Gastrocnemius medialis (tissue), 4 donors: Measurements from ENCODE around the gene MFSD2B. TPM values are rescaled to one million over a fixed set of nuclear protein-coding genes. Genes with fewer than 3 reads are reported as not detected.

Experiments used
- ATAC-seq, 2 donors: fragments of 150-250 bp; one replicate each; pipeline ENCODE4 v1.9.1; 2016
- DNase-seq, 2 donors: peaks; one replicate each; pipeline ENCODE4 v3.0.0-alpha.2; 2019
- H3K27ac ChIP-seq, 4 donors: fragments of 200-600 bp; sonication (generic); 1 replicate in 1 of 4; 2 replicates in 3 of 4; pipeline ENCODE4 v1.5.1; 2016 to 2018; ENCODE audit warnings: mild to moderate bottlenecking in 2 of 4, moderate library complexity in 1 of 4
- H3K27me3 ChIP-seq, 3 donors: fragments of 200-600 bp; sonication (generic) in 2 of 3; 1 replicate in 1 of 3; 2 replicates in 2 of 3; pipeline versions ENCODE4 v1.5.1 to v1.6.0; 2016 to 2019; ENCODE audit warnings: mild to moderate bottlenecking in 1 of 3, moderate library complexity in 1 of 3
- H3K36me3 ChIP-seq, 2 donors: fragments of 200-600 bp; sonication (generic) in 1 of 2; one replicate each; pipeline ENCODE4 v1.5.1; 2017 to 2018
- H3K4me1 ChIP-seq, 2 donors: fragments of 200-600 bp; sonication (generic) in 1 of 2; one replicate each; pipeline ENCODE4 v1.5.1; 2016 to 2017; ENCODE audit warnings: mild to moderate bottlenecking in 2 of 2
- H3K4me3 ChIP-seq, 4 donors: fragments of 200-600 bp; sonication (generic) in 3 of 4; 1 replicate in 1 of 4; 2 replicates in 3 of 4; pipeline ENCODE4 v1.5.1; 2016 to 2019; ENCODE audit warnings: mild to moderate bottlenecking in 2 of 4
- H3K9me3 ChIP-seq, 3 donors: fragments of 200-600 bp; sonication (generic) in 2 of 3; 1 replicate in 1 of 3; 2 replicates in 2 of 3; pipeline ENCODE4 v1.5.1; 2016 to 2019
- CTCF ChIP-seq, 5 experiments: fragments of 450-650 bp in 3 of 5; fragments of 200-600 bp in 2 of 5; sonication (generic) in 2 of 5; IDR thresholded peaks in 4 of 5; conservative IDR thresholded peaks in 1 of 5; 1 replicate in 4 of 5; 2 replicates in 1 of 5; pipeline ENCODE4 v1.5.1; 2016 to 2019; ENCODE audit warnings: antibody characterized with exemption in 5 of 5, mild to moderate bottlenecking in 3 of 5, moderate library complexity in 3 of 5
- POLR2A ChIP-seq, 2 donors: fragments of 450-650 bp; IDR thresholded peaks; one replicate each; pipeline ENCODE4 v1.6.1; 2017; ENCODE audit warnings: antibody characterized with exemption in 2 of 2, mild to moderate bottlenecking in 2 of 2, moderate library complexity in 2 of 2
- in situ Hi-C, 4 donors: fragments of 200-750 bp; cut with MboI; loops; one replicate each; pipeline versions ENCODE4 v1.15.0 to v1.8.0; 2017; ENCODE audit warnings: low sequenced_read_pairs in 4 of 4
- intact Hi-C: fragments of 100-400 bp; cut with DNase I; formaldehyde crosslinking; loops from one replicate; pipeline ENCODE4 v1.15.1; 2023; ENCODE audit warnings: low total_unique reads
- total RNA-seq, 4 donors: library from RNA; depleted of rRNA; stranded (reverse); fragments of >200 nt; gene quantifications; one replicate each; pipeline versions ENCODE4 v1.1.0 to v1.2.3, GENCODE V29; 2016

Gene MFSD2B, protein sequence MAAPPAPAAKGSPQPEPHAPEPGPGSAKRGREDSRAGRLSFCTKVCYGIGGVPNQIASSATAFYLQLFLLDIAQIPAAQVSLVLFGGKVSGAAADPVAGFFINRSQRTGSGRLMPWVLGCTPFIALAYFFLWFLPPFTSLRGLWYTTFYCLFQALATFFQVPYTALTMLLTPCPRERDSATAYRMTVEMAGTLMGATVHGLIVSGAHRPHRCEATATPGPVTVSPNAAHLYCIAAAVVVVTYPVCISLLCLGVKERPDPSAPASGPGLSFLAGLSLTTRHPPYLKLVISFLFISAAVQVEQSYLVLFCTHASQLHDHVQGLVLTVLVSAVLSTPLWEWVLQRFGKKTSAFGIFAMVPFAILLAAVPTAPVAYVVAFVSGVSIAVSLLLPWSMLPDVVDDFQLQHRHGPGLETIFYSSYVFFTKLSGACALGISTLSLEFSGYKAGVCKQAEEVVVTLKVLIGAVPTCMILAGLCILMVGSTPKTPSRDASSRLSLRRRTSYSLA
- not detected for total RNA-seq

DNA sequence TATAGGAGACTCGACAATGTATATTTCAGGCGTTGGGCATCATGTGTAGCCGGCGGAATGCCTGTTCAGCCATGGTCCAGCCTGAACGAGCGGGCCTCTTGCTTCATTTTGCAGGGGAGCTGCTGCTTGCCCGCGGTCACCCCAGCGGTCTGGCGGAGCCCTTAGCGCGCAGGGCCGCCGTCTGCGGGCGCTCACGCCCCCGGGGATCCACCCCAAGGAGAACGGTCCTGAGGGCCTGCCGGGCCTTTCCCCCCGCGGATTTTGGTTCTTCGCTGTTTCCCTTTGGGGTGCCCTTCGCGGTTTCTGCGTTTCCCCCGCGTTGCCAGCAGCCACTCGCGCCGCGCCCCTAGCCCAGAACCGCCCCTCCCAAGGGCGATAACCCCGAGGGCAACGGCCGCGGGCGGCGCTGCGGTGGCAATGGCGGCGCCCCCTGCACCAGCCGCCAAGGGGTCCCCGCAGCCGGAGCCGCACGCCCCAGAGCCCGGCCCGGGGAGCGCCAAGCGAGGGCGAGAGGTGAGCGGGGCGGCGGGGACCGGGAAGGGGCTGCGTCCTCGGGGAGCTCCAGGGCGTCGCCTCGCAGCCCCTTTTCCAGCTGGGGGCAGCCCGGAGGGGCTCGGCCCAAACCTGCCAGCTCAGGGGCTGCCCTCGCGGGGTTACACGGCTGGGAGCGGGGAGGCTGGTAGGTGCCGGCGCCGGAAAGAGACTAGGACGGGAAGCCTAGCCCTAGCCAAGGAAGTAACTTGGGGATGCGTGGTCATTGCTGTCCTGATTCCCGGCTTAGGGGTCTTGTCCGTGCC lies at the start of gene MFSD2B:
TSS of gene MFSD2B (plus strand) at position 406 of the 797 bp plus-strand sequence. CDS start at position 418, 12 bp downstream.
- ATAC-seq (no peak), DNase-seq (no peak)
- H3K27me3 ChIP-seq = peaks cover 25 to 30% (median 28%) of the 10 kb centered on the region in 3 donors
- H3K27ac ChIP-seq = no peak within 1 kb of the TSS
- peak within 1 kb of the TSS in 3 of 4 donors; percentile 32 to 49 (median 44) for H3K4me3 ChIP-seq
- peaks cover 4 to 8% of the 10 kb centered on the region in 2 donors for H3K4me1 ChIP-seq
- in situ Hi-C loops = no loop called here
- intact Hi-C loops = no loop called here
- TF ChIP-seq POLR2A (IDR thresholded peaks at IDR 0.05) = no peak
- H3K9me3 ChIP-seq = no peaks in the 10 kb centered on the region
- no peaks in the 10 kb centered on the region for H3K36me3 ChIP-seq

GRCh38 chr2:23967846-23968245 lies 42.0 kb upstream of the MFSD2B start:
- Histone ChIP-seq H3K27ac (no peak overlapping the region), H3K9me3 (no peaks in the 10 kb centered on the region), H3K36me3 (peaks cover 0 to 4% of the 10 kb centered on the region in 2 donors), H3K27me3 (no peaks in the 10 kb centered on the region), H3K4me3 (no peak overlapping the region), H3K4me1 (no peaks in the 10 kb centered on the region)
- ATAC-seq = no peak
- no peak for TF ChIP-seq CTCF (IDR thresholded peaks at IDR 0.05 in 4 of 5, conservative IDR thresholded peaks at IDR 0.05 in 1 of 5)
- TF ChIP-seq POLR2A (IDR thresholded peaks at IDR 0.05) = no peak
- DNase-seq = no peak
- in situ Hi-C loops (no loop called here), intact Hi-C loops (no loop called here)

DNA sequence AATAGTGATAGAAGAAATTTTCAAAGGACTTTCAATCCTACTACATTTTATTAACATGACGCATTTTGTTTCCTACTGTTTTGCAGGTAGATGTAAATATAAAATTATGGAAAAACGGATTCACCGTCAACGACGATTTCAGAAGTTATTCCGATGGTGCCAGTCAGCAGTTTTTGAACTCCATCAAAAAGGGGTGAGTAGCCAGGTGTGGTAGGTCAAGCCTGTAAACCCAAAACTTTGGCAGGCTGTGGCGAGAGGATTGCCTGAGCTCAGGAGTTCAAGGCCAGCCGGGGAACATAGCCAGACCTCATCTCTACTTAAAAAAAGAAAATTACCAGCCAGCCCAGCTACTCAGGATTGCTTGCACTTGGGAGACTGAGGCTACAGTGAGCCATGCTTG lies 33.0 kb upstream of the MFSD2B start:
- ATAC-seq = no peak
- DNase-seq = no peak
- Histone ChIP-seq H3K9me3 (no peaks in the 10 kb centered on the region), H3K4me3 (no peak overlapping the region), H3K4me1 (no peaks in the 10 kb centered on the region), H3K27ac (no peak overlapping the region), H3K27me3 (no peaks in the 10 kb centered on the region), H3K36me3 (peaks cover 0 to 55% of the 10 kb centered on the region in 2 donors)
- in situ Hi-C loops (no loop called here), intact Hi-C loops (no loop called here)
- TF ChIP-seq CTCF (IDR thresholded peaks at IDR 0.05 in 4 of 5, conservative IDR thresholded peaks at IDR 0.05 in 1 of 5) = no peak
- TF ChIP-seq POLR2A (IDR thresholded peaks at IDR 0.05) = no peak

DNA sequence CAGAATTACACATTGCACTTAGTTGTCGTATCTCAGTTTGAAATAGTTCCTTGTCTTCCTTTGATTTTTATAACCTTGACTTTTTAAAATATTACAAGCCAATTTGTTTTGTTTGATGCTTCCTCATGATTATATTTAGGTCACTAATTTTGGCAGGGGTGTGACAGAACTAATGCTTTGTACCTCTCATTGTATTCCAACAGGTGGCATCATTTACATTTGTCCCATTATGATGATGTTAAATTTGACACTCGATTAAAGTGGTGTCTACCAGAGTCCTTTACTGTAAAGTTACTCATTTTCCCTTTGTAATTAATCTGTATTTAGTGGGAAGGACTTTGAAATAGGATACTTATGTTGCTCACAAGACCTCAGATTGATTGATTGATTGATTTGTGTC lies 21.5 kb upstream of the MFSD2B start:
- Histone ChIP-seq H3K27ac (no peak overlapping the region), H3K36me3 (peaks cover 0 to 18% of the 10 kb centered on the region in 2 donors), H3K9me3 (no peaks in the 10 kb centered on the region), H3K4me3 (no peak overlapping the region), H3K27me3 (no peaks in the 10 kb centered on the region), H3K4me1 (no peaks in the 10 kb centered on the region)
- in situ Hi-C loops = no loop called here
- ATAC-seq (no peak), DNase-seq (no peak)
- TF ChIP-seq CTCF (IDR thresholded peaks at IDR 0.05 in 4 of 5, conservative IDR thresholded peaks at IDR 0.05 in 1 of 5) = peak in 2 of 5 experiments; percentile 19 to 23
- TF ChIP-seq POLR2A (IDR thresholded peaks at IDR 0.05) = no peak
- intact Hi-C loops = loop anchor here (2.0 kb wide), 1 partner anchor 96 kb away; the partner anchor contains the start of gene TP53I3

DNA sequence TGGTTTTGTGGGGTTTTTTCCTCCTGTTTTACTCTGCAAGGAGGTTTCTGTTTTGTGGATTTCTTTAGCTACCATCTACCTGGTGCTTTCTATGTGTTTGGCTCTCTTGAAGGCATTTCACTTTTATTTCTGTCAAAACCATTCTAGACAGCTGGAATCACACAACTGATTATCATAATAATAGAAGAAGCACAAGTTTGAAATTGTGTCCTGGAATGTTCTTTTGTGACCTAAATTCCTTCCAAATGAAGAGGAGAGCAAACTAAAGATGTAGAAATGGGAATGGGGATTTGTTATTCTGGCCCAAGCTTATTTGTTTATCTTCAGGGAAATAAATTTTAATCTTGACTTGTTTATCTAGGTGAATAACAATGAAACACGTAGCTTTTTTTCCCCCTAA lies 17.0 kb upstream of the MFSD2B start:
- Histone ChIP-seq H3K4me1 (no peaks in the 10 kb centered on the region), H3K27me3 (no peaks in the 10 kb centered on the region), H3K4me3 (no peak overlapping the region), H3K27ac (no peak overlapping the region), H3K9me3 (no peaks in the 10 kb centered on the region), H3K36me3 (no peaks in the 10 kb centered on the region)
- intact Hi-C loops = no loop called here
- in situ Hi-C loops = no loop called here
- ATAC-seq (no peak), DNase-seq (no peak)
- TF ChIP-seq CTCF (IDR thresholded peaks at IDR 0.05 in 4 of 5, conservative IDR thresholded peaks at IDR 0.05 in 1 of 5) = no peak
- TF ChIP-seq POLR2A (IDR thresholded peaks at IDR 0.05) = no peak
